ENCODE measurements around the gene CHRNA9.
A peak's percentile ranks its signal among the peaks of the same experiment; 100 is the strongest.

Gene CHRNA9

DNA sequence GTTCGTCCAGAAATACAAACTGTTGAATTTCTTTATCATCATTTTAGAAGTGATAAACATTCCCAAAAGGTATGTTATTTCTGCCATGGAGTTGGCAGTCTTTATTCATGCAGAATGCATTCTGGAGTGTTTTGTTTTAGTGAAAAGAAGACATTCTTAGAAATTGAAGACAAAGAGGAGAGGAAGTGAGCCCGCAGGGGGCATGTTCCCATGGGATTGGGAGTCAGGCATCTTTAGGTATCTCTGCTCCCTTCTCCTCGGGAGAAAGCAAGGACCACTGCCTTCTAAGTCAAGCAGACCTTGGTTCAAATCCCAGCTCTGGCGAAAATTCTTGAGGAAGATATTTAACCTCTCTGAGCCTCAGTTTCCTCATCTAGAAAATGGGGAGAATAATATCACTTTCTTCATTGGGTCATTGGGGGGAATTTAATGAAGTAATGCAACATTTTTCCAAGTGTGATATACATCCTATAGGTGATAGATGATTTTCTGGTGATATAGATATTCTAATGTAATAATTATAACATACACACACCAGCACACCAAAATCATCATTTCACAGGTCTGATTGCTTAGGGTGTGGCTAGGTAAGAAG lies 26.5 kb upstream of the CHRNA9 start:
- DNase-seq (ENCODE audit: low read depth in 2 of 2): no peak

DNA sequence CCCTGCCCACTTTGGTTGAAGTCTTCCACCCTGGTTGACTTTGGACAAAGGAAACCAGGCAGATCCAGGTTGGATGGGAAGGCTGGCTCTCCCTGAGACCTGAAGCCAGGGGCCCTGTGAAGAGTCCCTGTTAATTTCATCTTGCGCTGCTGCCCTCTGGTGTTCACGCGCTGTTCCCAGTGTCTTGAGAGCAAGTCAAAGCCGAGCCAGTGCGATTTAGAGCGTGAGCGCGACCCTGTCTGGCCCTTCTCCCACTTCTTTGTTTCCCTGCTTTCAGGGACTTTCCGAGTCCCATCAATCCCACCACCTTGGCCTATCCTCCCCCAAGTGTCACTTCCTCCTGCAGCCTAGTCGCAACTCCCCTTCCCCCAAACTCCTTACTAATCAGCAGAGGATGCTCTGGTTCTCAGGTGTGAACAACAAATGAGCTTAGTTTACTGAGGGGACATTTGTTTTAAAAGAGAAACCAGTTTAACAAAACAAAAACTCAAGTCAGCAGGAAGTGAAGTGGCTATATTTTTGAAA lies 25.8 kb upstream of the CHRNA9 start:
- peak; percentile 75 to 82 for DNase-seq (ENCODE audit: low read depth in 2 of 2)

DNA sequence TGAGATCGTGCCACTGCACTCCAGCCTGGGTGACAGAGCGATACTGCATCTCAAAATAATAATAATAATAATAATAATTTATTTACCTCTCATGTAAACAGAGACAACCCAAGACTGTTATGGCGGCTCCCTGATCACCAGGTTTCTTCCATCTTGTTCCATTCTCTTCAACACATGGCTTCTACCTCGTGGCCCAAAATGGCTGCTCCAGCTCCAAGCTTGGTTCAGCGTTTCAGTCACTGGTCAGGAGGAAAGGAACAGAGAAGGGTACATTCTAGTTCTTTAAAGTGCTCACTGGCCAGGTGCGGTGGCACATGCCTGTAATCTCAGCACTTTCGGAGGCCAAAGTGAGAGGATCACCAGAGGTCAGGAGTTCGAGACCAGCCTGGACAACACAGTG lies 24.9 kb upstream of the CHRNA9 start:
- DNase-seq (ENCODE audit: low read depth in 2 of 2): no peak

DNA sequence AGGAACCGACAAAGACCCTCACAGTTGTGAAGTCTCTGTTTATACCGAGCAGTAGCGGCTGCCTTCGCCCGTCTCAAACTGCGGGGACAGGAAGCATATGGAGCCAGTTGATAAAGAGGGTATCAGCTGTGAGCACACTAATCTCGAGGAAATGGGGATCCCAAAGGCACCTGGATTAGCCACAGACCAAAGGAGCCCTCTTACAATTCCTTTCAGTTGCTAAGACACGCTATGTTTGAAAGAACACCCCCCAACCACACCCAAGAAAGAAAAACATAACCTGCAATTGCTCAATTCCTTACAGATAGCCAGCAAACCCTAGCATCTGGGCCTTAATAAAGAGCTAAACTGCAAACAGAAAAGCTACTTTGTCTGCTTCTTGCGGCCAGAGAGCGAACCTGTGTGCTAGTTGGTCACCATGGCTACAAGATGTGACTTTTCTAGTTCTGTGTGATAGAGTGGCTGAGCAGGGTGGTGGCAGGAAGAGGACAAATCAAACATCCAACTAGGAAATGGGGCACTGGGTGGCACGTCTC lies 23.3 kb upstream of the CHRNA9 start:
- no peak for DNase-seq (ENCODE audit: low read depth in 2 of 2)

DNA sequence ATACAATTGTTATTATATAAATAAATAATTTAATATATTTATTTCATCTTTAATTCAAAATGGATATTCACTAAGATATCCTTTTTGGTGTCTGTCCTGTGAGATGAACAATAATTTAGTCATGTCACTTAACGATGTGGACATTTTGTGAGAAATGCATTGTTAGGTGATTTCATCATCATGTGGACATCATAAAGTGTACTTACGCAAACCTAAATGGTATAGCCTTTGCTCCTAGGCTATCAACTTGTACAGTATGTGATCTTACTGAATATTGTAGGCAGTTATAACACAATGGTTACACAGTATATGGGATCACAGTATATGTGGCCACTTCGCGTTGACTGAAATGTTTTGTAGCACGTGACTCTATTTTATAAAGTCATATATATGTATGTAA lies 20.2 kb upstream of the CHRNA9 start:
- DNase-seq (ENCODE audit: low read depth in 2 of 2): no peak

DNA sequence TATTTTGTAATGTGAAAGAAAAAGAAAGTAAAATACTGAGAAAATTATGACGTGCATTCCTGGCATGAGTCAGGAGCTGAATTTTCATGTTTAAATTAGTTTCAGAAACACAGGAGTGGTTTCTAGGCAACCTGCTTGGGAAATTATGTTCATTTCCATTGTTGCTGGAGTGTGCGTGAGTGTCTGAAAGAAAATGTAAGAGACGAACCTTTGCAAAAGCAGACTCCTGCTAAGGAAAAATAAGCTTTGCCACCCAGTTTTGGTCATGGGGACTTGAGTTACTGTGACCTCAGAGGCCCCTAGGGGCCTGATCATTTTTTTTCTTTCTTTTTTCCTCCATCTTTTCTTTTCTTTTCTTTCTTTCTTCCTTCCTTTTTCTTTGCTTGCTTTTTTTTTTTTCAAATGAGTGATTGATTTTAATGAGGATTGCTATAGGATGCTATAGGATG lies 18.8 kb upstream of the CHRNA9 start:
- DNase-seq (ENCODE audit: low read depth in 2 of 2): no peak

DNA sequence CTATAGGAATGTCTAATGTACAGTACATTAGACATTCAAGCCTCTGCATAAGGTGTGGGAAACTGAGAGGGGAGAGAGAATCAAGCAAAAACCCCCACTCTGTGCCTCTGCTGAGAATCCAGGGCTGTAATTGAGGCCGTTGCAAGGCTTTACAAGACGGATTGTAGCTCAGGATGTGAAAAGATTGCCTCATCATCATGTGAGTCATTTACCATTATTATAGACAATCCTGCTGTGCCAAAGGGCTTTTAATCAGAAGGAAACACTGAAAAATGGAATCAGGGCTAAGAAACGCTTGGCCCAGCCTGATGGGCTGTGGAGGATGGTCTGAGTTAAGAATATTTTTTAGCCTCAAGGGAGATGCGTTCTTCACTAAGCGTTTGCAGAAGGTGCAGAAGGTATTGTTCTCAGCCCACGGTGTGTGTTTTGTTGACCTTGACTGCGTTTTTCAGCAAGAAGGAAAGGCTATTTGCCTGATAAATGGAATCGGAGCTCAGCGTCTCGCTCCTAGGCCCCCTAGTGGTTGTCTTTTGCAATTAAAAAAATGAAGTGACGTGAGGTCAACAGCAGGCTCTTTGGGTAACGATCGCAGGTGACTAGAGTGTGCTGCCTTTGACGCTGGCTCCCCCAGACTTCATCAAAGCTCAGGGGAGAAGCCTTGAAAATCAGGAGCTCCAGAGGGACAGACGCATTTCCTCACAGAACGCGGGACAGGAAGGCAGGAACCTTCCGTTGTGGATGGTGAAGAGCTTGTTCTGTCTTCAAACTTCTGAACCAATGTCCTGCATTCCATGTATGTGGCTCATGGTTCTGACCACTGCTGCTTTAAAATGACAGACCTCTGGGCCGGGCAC lies 18.1 kb upstream of the CHRNA9 start:
- DNase-seq (ENCODE audit: low read depth in 2 of 2): peak; percentile 32 to 39

DNA sequence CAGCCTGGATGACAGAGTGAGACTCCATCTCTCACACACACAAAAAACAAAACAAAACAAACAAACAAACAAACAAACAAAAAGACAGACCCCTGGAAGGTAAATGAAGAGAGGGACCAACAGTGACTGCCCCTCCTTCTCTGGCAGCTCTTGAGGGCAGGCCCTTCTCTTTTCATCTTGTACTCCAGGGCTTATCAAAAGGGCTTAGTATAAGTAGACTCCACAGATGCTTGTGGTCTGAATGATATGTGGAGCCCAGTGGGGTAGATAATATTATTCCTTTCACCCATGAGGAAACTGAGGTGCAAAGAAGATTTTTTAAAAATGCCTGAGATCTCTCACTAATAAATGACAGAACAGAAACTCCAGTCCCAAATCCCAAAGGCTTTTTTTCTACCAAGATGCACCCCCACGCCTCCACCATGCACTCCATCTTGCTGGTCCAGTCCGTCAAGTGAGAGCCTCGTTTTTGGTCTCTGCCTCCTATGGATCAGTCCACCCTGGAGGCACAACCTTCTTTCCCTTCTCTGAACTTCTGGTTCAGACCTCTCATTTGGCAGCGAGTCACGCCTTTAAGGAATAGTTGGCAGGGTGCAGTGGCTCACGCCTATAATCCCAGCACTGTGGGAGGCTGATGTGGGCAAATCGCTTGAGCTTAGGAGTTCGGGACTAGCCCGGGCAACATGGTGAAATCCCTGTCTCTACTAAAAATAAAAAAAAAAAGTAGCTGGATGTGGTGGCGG lies 17.0 kb upstream of the CHRNA9 start:
- no peak for DNase-seq (ENCODE audit: low read depth in 2 of 2)

DNA sequence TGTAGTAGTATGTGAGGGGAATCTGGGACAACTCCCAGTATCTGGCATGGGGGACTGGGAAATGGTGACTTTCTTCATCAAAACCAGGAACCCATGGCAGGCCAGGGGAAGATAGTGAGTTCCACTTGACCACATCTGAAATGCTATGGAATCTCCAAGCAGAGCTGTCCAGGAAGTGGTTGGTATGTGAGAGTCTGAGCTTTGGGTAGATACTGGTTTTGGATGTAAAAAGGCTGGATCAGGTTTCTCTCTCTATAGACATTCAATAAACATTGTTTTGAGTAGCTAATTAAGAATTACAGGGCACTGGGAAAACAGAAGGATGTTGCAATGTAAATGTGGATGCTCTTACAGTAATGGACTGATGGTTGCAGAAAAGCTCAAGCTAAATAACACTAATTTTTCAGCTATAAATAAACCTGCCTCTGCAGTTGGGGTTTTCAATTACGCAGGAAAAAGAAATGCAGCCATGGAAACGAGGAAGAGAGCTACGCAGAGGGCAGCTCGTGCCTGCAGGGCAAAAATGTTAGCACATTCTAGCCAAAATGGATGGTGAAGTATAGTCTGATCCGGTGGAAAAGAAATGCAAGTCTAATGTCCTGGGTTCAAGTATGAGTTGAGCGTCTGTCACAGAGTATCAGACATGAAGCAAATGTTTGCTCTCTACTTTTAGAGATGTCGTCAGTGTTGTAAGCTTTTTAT lies 13.4 kb upstream of the CHRNA9 start:
- DNase-seq (ENCODE audit: low read depth in 2 of 2): no peak

DNA sequence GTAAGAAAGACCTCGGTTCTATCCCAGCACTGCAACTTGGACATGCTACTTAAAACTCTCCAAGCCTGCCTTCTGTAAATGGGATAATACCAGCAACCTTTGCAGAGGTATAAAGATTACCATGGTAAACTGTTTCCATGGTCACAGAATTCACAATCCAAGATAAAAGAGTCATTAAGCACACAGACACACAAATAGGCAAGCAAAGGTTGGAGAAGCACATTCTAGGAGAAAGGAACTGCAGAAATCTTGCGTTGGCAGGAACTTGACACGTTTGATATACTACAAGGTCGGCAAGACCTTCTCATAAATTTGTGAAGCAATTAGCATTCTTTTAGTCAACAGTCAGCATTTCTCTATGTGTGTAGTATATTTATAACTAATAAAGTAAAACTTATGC lies 12.3 kb upstream of the CHRNA9 start:
- no peak for DNase-seq (ENCODE audit: low read depth in 2 of 2)

DNA sequence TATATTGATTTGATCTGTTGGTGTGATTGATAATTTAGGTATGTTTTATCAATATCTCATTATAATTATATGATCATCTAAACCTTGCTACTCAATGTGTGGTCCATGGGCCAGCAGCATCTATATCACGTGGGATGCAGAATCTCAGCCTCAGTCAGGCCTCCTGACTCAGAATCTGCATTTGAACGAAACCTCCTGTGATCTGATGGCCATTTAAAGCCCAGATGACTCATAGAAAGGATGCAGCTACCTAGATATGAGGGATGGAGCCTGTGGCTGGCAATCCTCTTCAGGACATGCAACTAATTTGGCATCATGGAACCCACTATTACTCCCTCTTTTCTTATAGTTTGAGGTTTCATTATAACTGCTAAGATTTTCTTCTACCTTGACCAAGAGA lies 11.3 kb upstream of the CHRNA9 start:
- DNase-seq (ENCODE audit: low read depth in 2 of 2): no peak

DNA sequence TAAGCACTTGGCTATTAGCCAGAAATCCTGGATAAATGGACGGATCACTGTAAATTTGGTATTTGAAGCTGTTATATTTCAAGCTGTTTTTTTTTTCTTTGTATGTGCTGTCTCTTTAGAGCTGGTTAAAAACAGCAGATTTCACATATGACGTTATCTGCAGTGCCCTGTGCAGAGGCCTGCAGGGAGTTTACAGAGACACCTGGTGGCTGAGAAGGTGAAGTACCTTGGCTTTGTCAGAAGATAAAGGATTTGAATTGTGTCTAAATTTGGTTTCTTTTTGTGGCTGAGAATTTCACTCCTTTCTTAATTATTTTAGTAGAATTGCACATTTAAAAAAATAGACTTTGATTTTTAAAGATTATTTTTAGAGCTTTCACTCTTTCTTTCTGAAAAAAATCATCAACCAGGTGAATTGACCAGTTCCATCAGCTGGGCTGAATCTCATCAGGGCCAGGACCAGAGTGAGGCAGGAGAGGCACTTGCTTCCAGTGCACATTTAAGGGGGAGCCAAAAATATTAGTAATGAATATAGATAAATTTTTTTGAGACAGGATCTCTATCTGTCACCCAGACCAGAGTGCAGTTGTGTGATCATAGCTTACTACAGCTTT lies 9.6 kb upstream of the CHRNA9 start:
- DNase-seq (ENCODE audit: low read depth in 2 of 2): peak; percentile 15 to 59

DNA sequence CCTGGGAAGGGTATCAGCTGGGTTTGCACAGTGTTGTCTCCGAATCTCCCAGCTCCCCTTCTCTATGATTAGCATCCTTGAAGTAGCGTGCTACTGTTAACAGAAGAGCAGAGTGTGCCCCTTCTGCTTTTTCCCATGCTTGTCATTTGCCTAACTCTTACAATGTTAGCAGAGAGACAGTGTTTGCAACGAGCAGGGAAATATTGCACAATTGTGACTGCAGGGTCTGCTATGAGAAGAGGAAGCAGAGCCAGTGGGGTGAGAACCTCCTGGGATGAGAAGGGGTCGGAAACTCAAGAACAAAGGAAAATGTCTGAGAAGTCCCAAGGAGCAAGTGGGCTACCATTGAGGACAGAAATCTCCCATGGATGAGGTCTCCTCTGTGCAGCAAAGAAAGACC lies 7.8 kb upstream of the CHRNA9 start:
- no peak for DNase-seq (ENCODE audit: low read depth in 2 of 2)

DNA sequence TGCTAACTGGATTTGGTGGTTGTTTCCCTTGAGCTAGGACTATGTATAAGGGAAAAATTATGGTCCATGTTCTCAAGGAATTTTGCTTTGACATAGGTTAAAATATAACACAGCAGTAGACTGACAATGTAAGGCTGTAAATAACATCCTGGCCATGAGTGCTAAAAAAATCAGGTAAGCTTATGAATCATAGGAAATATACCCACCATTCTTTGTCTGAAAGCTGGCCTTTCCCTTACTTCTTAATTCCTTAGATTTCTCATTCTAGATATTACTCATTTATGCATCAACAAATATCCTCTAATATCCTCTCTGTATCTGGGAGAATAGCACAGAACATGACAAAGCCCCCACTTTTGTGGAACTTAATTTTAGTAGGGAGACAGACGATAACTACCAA lies 6.8 kb upstream of the CHRNA9 start:
- no peak for DNase-seq (ENCODE audit: low read depth in 2 of 2)

DNA sequence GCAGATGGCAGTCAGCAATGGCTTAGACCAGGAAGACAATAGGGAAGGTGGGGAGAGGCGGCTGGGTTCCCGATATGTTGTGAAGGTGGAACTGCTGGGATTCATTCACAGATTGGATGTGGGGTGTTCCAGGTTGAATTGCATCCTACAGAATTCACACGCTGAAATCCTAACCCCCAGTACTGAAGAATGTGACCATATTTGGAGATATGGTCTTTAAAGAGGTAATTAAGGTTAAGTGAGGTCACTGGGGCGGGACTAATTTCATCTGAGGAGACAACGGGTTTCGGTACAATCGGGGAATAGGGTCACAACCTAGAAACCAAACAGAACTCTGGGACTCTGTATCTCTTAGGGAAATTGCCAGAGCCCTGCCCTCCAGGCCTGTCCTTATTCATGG lies 5.3 kb upstream of the CHRNA9 start:
- no peak for DNase-seq (ENCODE audit: low read depth in 2 of 2)

DNA sequence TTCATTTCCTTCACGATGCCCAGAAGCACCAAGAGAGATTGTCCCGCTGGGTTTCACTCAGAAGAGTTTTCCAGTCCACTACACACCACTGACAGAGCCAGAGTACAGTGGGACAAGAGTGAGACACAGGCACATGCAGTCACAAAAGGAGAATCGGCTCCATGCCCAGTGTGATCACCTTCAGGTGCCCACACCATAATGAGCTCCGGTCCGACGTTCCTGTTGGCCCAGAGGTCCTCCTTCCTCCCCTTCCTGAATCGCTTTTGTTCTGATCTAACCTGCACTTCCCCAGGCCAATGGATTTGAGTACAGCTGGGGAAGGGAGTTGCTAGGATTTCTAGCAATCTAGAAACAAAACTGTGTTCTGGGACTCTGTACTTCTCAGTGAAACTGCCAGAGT lies 4.6 kb upstream of the CHRNA9 start:
- DNase-seq (ENCODE audit: low read depth in 2 of 2): no peak

DNA sequence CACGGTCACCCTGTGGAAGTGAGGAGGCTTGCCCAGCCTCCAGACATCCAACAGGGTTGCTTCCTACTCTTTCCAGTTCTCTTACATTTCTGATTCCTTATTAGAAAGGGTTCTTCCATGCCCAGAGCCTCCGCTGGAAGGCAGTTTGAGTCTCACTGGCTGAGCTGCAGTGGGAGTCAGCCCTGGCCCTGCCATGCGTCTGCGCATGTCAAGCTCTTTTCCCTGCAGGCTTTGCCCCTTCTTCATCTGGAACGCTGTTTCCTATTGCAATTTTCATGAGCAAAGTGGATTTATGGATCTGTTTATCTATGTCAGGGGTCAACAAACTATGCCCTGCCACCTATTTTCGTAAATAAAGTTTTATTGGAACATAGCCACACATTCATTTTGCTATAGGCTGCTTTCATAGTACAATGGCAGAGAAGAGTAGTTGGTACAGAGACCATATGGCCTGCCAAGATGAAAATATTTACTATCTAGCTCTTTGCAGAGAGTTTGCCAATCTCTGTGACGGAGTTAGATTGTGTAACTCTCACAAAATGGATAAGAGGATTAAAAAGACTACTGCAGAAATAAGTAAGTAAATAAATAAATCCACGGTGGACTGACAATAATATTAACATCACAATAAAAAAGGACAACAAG lies 3.9 kb upstream of the CHRNA9 start:
- no peak for DNase-seq (ENCODE audit: low read depth in 2 of 2)

DNA sequence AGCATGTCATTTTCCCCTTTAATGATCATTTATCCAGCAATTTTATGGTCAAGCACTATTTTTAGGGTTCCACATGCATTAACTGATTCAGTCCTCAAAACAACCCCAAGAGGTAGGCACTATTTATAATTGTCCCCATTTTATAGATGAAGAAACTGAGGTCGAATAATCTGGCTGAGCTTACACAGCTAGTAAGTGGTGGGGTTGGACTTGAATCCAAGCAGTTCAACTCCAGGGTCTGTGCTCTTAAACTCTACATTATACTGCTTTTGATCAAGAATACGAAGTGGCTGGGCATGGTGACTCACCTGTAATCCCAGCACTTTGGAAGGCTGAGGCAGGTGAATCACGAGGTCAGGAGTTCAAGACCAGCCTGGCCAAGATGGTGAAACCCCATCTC lies 3.2 kb upstream of the CHRNA9 start:
- no peak for DNase-seq (ENCODE audit: low read depth in 2 of 2)

DNA sequence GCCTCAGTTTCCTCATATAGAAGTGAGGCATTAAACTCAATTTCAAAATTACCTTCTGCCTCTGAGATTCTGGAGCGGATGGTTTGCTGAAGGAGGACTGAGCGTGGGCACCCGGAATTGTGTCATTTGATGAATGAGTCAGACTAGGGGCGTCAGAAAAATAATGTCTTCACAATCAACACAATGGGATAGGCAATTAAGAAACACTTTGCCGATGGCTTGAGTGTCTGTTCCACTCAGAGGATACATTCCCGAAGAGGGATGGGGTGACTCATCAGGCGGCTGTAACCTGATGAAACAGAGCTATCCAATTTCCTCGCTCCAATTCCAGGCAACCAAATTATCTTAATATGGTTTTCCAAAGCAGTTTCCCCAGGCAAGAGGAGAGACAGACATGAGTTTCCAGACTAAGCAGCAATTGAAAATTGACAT lies 1.2 kb upstream of the CHRNA9 start:
- DNase-seq (ENCODE audit: low read depth in 2 of 2): no peak

DNA sequence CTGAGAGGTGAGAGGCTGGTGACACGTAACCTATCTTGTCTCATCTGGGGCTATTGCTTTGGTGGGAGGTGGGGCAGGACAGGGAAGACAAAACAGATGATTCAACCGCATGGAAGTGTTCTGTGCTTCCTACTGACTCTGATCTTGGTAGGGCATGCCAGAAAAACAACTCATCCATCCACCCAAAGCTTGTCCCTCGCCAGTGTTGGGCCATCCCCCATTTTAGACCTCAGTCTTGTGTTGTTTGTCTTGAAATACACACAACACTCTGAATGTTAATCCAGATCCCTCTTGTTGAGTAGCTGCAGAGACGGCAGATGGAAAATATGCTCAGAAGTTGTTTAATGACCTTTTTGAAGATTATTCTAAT lies 377 bp downstream of the CHRNA9 start:
- DNase-seq (ENCODE audit: low read depth in 2 of 2): no peak

DNA sequence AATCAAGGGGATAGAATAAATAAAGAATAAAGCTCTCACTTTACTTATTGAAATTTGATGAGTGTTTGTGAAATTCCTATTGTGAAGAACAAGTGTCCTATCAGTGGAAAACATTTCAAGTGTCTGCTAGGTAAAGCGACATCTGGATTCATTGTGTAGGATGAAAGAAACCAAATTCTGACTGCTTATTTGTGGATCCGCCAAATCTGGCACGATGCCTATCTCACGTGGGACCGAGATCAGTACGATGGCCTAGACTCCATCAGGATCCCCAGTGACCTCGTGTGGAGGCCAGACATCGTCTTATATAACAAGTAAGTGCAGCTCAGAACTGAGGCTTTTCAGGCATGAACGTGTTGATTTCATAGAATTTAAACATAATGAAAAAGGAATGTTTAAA lies 1.9 kb downstream of the CHRNA9 start:
- DNase-seq (ENCODE audit: low read depth in 2 of 2): no peak

Data from activated CD8-positive, alpha-beta memory T cell treated with anti-CD3 and anti-CD28 coated beads for 4 hours (primary cell).